ENCODE measurements around the gene ARMC3.

GRCh38 chr10:22999942-23000341, 72.1 kb downstream of the ARMC3 start:
- TF ChIP-seq EZH2 (IDR thresholded peaks at IDR 0.05; ENCODE audit: low read depth): no peak
- TF ChIP-seq CTCF (conservative IDR thresholded peaks at IDR 0.05): no peak

All from PC-9 (cell line).